HepG2 (cell line): ENCODE results near the gene ZNF503. TPM values are rescaled to one million over a fixed set of nuclear protein-coding genes. Genes with fewer than 3 reads are reported as not detected.
A peak's percentile ranks its signal among the peaks of the same experiment; 100 is the strongest.

Experiments
- ATAC-seq: fragments of 200-7000 bp; cut with Tn5 transposase; 3 replicates; pipeline ENCODE4 v1.9.1; 2020; ENCODE audit warnings: mild to moderate bottlenecking, moderate library complexity
- BruUV-seq: library from RNA; stranded (reverse); fragments of 400-500 nt; replicated peaks from 2 replicates; lab custom pipeline; 2021; lab: Mats Ljungman, UMichigan
- CTCF ChIA-PET: fragments of 300-600 bp; formaldehyde crosslinking; extraction: SDS; loops from one replicate; lab custom pipeline; 2021; ENCODE audit warnings: low total read pairs, inconsistent platforms, low intra/inter-chr PET ratio; lab: Yijun Ruan, JAX
- POLR2A ChIA-PET: fragments of 350-600 bp; sonication (Branson Sonifier 250); formaldehyde crosslinking; loops from one replicate; lab custom pipeline; 2020; ENCODE audit warnings: antibody characterized with exemption, inconsistent platforms; lab: Yijun Ruan, JAX
- DNase-seq: peaks from one replicate; pipeline ENCODE4 v3.0.0-alpha.2; 2015; ENCODE audit warnings: low spot score
- FAIRE-seq: peaks from 3 replicates; lab custom pipeline; 2011; peaks lifted over from hg19 to GRCh38; lab: Jason Lieb, UNC
- H2AFZ ChIP-seq: one replicate; pipeline ENCODE4 v1.6.1; 2011; ENCODE audit warnings: low read length, inconsistent platforms
- H3K27ac ChIP-seq: fragments of 300-600 bp; 3 replicates; pipeline ENCODE4 v1.8.0; 2011; ENCODE audit warnings: mixed run types, mild to moderate bottlenecking, mixed read lengths, low read length, inconsistent platforms; ENCODE audit not compliant: insufficient read depth; ENCODE audit errors: extremely low read length
- H3K27me3 ChIP-seq, 2 experiments: fragments of 200-600 bp in 1 of 2; 2 replicates in 1 of 2; 3 replicates in 1 of 2; pipeline versions ENCODE4 v1.6.0 to v1.8.0; 2011; ENCODE audit warnings: low read length in 2 of 2, mild to moderate bottlenecking in 2 of 2, moderate library complexity in 2 of 2, inconsistent platforms in 1 of 2; ENCODE audit not compliant: insufficient read depth in 2 of 2, control insufficient read depth in 1 of 2
- H3K36me3 ChIP-seq, 2 experiments: fragments of 200-600 bp in 1 of 2; replicated peaks in 1 of 2; 2 replicates in 1 of 2; 3 replicates in 1 of 2; pipeline versions ENCODE4 v1.5.1 to v1.8.0; 2011; ENCODE audit warnings: low read length in 2 of 2, inconsistent platforms in 1 of 2; ENCODE audit not compliant: insufficient read depth in 2 of 2, control insufficient read depth in 1 of 2
- H3K4me1 ChIP-seq: 2 replicates; pipeline ENCODE4 v1.5.1; 2012; ENCODE audit warnings: low read length, inconsistent platforms; ENCODE audit not compliant: insufficient read depth
- H3K4me2 ChIP-seq: 2 replicates; pipeline ENCODE4 v1.6.0; 2011; ENCODE audit warnings: low read depth, low read length, inconsistent platforms
- H3K4me3 ChIP-seq, 3 experiments: fragments of 200-600 bp in 1 of 3; sonication (generic), shearing (Covaris generic) in 1 of 3; replicated peaks in 1 of 3; 2 replicates each; pipeline ENCODE4 v1.5.1; 2011 to 2016; ENCODE audit warnings: low read length in 3 of 3, inconsistent platforms in 2 of 3, low read depth in 2 of 3, mild to moderate bottlenecking in 2 of 3, control low read depth in 1 of 3, mixed read lengths in 1 of 3; ENCODE audit not compliant: insufficient read depth in 1 of 3
- H3K79me2 ChIP-seq: one replicate; pipeline ENCODE4 v1.6.1; 2011; ENCODE audit warnings: low read length, inconsistent platforms; ENCODE audit not compliant: insufficient read depth
- H3K9ac ChIP-seq: 2 replicates; pipeline ENCODE4 v1.6.0; 2011; ENCODE audit warnings: mild to moderate bottlenecking, low read depth, low read length, inconsistent platforms; ENCODE audit not compliant: insufficient read depth
- H3K9me3 ChIP-seq: 2 replicates; pipeline ENCODE4 v1.5.1; 2012; ENCODE audit warnings: mild to moderate bottlenecking, low read length
- H4K20me1 ChIP-seq: 2 replicates; pipeline ENCODE4 v1.6.0; 2011; ENCODE audit warnings: inconsistent platforms, mild to moderate bottlenecking, low read length, moderate library complexity; ENCODE audit not compliant: insufficient read depth
- AGO2 ChIP-seq: fragments of 200-400 bp; formaldehyde crosslinking; optimal IDR thresholded peaks from 2 replicates; pipeline ENCODE3; 2017; ENCODE audit warnings: mild to moderate bottlenecking, low read depth, low read length, moderate library complexity
- ATF7 ChIP-seq, 2 experiments: fragments of 450-650 bp in 1 of 2; sonication (generic) in 1 of 2; formaldehyde crosslinking in 1 of 2; IDR thresholded peaks; 2 replicates each; pipeline versions ENCODE4 v1.4.0 to v1.6.1; 2016 to 2020; ENCODE audit warnings: antibody characterized with exemption in 1 of 2, mild to moderate bottlenecking in 1 of 2, missing genetic modification reagents in 1 of 2
- HNRNPL ChIP-seq: fragments of 200-400 bp; formaldehyde crosslinking; IDR thresholded peaks from 2 replicates; pipeline ENCODE4 v1.6.1; 2017; ENCODE audit warnings: mild to moderate bottlenecking, low read depth, low read length
- MBNL3 ChIP-seq: fragments of 250-450 bp; sonication (Bioruptor Pico); conservative IDR thresholded peaks from 2 replicates; pipeline ENCODE4 v1.8.0; 2022; ENCODE audit warnings: mild to moderate bottlenecking, inconsistent platforms
- POLR2G ChIP-seq: fragments of 200-400 bp; formaldehyde crosslinking; IDR thresholded peaks from 2 replicates; pipeline ENCODE4 v1.6.1; 2018; ENCODE audit warnings: mild to moderate bottlenecking, low read depth, low read length, moderate library complexity
- PRPF4 ChIP-seq: fragments of 200-400 bp; formaldehyde crosslinking; IDR thresholded peaks from 2 replicates; pipeline ENCODE4 v1.6.1; 2016; ENCODE audit warnings: low read length, low read depth; ENCODE audit not compliant: poor library complexity, severe bottlenecking
- RBFOX2 ChIP-seq: fragments of 200-400 bp; formaldehyde crosslinking; IDR thresholded peaks from 2 replicates; pipeline ENCODE4 v1.6.1; 2017; ENCODE audit warnings: low read depth, mild to moderate bottlenecking, low read length
- ZNF10 ChIP-seq: sonication (generic); formaldehyde crosslinking; IDR thresholded peaks from 2 replicates; pipeline ENCODE4 v1.4.0; 2020; ENCODE audit warnings: mild to moderate bottlenecking, low read depth, missing genetic modification reagents, borderline replicate concordance
- WGBS: methylation state at CpG from one replicate; pipeline ENCODE4 v1.1.6; 2017; ENCODE audit warnings: low lambda C conversion rate; 5-methylcytosine and 5-hydroxymethylcytosine counted together
- in situ Hi-C: cut with HindIII; loops from 2 replicates; pipeline ENCODE4 v1.10.0; 2017; ENCODE audit warnings: low pct_unique_long_range_greater_than_20kb; ENCODE audit not compliant: extremely low pct_ligation_motif_present
- intact Hi-C: fragments of 100-400 bp; cut with micrococcal nuclease; formaldehyde crosslinking; loops from one replicate; pipeline ENCODE4 v1.10.0; 2022; ENCODE audit not compliant: unreplicated experiment
- polyA plus RNA-seq, 8 experiments: library from polyadenylated mRNA; depleted of rRNA in 3 of 8; stranded (reverse) in 7 of 8; unstranded in 1 of 8; fragments of >200 nt; fragmentation: Illumina TruSeq in 4 of 8; extraction: Trizol in 4 of 8; gene quantifications; 2 replicates each; pipeline versions ENCODE4 v1.2.1 to v1.2.3, GENCODE V29; 2011 to 2016; ENCODE audit warnings: low read depth in 4 of 8, missing spikeins in 1 of 8, mixed read lengths in 1 of 8; ENCODE audit not compliant: insufficient read depth in 1 of 8
- total RNA-seq, 5 experiments: library from RNA; depleted of rRNA; stranded (reverse); fragments of >200 nt; fragmentation: Illumina TruSeq; extraction: Trizol; gene quantifications; 2 replicates each; pipeline ENCODE4 v1.2.3, GENCODE V29; 2016; ENCODE audit warnings: low read depth in 1 of 5
- TF ChIP-seq, protein P1 (sequence below): sonication (generic); formaldehyde crosslinking; IDR thresholded peaks from 2 replicates; pipeline ENCODE4 v1.4.0; 2020; ENCODE audit warnings: missing genetic modification reagents

ZNF503 gene
- total and polyA plus RNA-seq, 2 of the 13 experiments (the other 11 are each of a cell fraction or from before 2014, with no cell fraction given): 2.7 to 8.3 TPM

DNA sequence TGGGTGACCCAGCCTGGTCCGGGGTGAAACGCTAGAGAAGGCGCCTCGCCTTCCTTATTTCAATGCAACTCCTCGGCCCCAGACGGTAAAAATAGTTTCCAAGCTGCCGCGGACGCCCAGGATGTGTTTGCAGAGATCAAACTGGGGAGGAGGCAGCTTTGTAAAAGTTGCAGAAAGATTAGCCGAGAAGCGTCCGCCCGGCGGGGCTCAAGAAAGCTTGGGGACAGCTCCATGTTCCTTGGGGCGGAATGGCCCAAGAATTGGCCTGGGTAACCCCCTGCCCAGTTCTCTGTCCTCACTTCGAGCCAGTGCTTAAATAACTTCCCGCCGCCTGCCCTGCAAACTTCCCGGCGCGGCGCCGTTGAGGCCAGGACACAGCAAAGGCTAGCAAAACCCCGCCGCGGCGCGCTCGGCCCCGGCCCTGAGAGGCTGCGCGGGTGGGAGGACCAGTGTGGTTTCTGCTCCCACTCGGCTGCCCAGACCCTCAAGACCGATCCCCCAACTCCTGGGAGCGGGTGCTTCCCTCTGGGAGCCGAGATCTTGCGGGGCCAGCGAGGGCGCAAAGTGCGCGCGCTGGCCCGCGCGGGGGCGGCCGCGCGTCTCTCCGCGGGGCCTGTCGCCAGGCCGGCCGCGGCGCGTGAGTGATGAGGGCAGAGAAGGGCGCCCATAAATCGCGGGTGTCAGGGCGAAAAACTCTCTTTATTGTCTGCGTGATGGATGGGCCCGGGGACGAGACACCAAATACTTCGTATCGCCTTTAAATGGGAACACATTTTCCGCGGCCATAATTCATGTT is 6.3 kb upstream of the ZNF503 start:
- intact Hi-C loops: loop anchor here (5.0 to 10.0 kb wide), 3 partner anchors 197 to 1139 kb away; no protein-coding TSS in a partner anchor
- Histone ChIP-seq H4K20me1 (no peaks in the 10 kb centered on the region), H3K4me3 (no peak overlapping the region), H3K79me2 (peaks cover 21% of the 10 kb centered on the region), H3K9me3 (no peaks in the 10 kb centered on the region), H3K4me2 (peak overlapping the region; percentile 73; the same call in 1 of the 2 replicates), H3K36me3 (peaks cover 0 to 5% of the 10 kb centered on the region in 2 experiments; a peak in 1 of 5 replicates), H3K9ac (no peak overlapping the region), H3K27me3 (no peaks in the 10 kb centered on the region; a peak in 1 of 5 replicates), H2AFZ (no peak overlapping the region), H3K27ac (no peak overlapping the region), H3K4me1 (peaks cover 20% of the 10 kb centered on the region)
- ATAC-seq (no peak), FAIRE-seq (no peak), DNase-seq (no peak)
- CTCF ChIA-PET: no interaction called here
- no TSS peak for BruUV-seq
- in situ Hi-C loops: no loop called here
- 98% methylated on average over 61 of the region's 68 CpGs for WGBS
- POLR2A ChIA-PET: no interaction called here
- TF ChIP-seq ATF7 (IDR thresholded peaks at IDR 0.05) (no peak), ATF7 (CRISPR knock-in tag; IDR thresholded peaks at IDR 0.05) (no peak), RBFOX2 (peak; percentile 68), ZNF10 (CRISPR knock-in tag) (no peak), PRPF4 (peak; percentile 2), MBNL3 (CRISPR knock-in tag) (no peak), POLR2G (0 out of 2 replicates have a peak, but pooled peaks have one; percentile 27), HNRNPL (0 out of 2 replicates have a peak, but pooled peaks have one; percentile 21), AGO2 (peak; percentile 38)
- TF ChIP-seq, protein P1, sequence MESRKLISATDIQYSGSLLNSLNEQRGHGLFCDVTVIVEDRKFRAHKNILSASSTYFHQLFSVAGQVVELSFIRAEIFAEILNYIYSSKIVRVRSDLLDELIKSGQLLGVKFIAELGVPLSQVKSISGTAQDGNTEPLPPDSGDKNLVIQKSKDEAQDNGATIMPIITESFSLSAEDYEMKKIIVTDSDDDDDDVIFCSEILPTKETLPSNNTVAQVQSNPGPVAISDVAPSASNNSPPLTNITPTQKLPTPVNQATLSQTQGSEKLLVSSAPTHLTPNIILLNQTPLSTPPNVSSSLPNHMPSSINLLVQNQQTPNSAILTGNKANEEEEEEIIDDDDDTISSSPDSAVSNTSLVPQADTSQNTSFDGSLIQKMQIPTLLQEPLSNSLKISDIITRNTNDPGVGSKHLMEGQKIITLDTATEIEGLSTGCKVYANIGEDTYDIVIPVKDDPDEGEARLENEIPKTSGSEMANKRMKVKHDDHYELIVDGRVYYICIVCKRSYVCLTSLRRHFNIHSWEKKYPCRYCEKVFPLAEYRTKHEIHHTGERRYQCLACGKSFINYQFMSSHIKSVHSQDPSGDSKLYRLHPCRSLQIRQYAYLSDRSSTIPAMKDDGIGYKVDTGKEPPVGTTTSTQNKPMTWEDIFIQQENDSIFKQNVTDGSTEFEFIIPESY (CRISPR knock-in tag): peak; percentile 28; the same call in 1 of the 2 replicates
